ENCODE results near the gene DHRS2.

Gene DHRS2

DNA sequence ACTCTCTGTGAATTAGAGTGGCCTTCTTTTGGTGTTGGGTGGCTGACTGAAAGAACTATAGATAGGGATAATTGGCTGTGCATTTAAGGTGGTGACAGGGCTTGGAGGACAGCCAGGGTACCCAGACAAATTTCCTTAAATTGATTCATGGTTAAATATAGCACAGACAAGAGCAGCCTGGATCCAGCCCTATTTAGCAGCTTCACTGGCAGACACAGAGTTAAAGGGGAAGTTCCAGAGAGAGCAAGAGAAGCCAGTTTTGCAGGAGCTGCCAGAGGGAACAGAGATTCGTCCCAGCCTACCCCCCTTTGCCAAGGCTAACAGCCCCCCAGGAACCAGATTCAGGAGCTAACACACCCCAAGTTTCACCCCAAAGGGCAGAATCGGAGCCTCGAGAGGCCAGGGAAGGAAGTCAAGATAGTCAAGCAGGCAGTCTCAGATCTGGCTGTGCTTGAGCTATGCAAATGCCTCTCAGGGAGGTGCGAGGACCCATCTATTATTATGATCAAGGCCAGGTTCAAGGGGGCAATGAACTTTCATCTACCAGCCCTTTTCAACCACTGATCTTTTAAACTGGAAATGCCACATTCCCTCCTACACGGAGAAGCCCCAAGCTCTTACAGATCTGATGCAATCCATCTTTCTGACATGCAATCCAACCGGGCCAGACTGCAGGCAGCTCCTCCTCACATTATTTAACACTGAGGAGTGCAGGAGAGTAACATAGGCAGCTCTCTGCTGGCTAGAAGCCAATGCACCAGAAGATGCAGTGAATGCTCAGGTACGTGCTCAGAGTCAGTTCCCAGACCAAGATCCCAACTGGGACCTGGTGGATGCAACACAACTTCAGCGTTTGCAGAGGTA is 58.2 kb downstream of the DHRS2 start:
- TF ChIP-seq, protein P1, sequence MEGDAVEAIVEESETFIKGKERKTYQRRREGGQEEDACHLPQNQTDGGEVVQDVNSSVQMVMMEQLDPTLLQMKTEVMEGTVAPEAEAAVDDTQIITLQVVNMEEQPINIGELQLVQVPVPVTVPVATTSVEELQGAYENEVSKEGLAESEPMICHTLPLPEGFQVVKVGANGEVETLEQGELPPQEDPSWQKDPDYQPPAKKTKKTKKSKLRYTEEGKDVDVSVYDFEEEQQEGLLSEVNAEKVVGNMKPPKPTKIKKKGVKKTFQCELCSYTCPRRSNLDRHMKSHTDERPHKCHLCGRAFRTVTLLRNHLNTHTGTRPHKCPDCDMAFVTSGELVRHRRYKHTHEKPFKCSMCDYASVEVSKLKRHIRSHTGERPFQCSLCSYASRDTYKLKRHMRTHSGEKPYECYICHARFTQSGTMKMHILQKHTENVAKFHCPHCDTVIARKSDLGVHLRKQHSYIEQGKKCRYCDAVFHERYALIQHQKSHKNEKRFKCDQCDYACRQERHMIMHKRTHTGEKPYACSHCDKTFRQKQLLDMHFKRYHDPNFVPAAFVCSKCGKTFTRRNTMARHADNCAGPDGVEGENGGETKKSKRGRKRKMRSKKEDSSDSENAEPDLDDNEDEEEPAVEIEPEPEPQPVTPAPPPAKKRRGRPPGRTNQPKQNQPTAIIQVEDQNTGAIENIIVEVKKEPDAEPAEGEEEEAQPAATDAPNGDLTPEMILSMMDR (IDR thresholded peaks at IDR 0.05; ENCODE audit: extremely low read depth, missing control alignments), result no peak
- DNase-seq (ENCODE audit: low spot score), result no peak

All from GM20000 (cell line).